ENCODE measurements around the gene KIF3A.

The KIF3A gene

GRCh38 chr5:132736853-132737833, at the start of gene KIF3A:
KIF3A (minus strand) TSS chr5:132737546; CDS start chr5:132737419, 127 bp downstream.
- peak; percentile 98 for DNase-seq (ENCODE audit: low read depth)

DNA sequence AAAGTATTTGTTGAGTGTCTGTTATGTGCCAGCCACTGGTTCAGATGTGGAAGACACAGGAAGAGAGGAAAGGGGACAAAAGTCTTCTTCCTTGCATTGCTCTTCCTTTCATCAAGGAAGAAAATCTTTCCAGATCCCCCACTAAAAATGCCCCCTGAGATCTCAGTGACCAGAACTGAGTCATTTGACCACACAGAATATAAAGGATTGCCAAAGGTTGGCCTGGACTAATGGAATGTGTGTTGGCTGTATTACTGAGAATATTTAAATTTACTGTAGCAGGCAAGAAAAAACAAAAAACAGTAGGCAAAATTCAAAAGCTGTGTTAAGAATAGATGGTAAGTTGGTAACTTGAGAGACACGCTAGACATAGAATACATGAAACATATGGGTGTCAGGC, 49.7 kb upstream of the KIF3A start:
- DNase-seq (ENCODE audit: low read depth): no peak

DNA sequence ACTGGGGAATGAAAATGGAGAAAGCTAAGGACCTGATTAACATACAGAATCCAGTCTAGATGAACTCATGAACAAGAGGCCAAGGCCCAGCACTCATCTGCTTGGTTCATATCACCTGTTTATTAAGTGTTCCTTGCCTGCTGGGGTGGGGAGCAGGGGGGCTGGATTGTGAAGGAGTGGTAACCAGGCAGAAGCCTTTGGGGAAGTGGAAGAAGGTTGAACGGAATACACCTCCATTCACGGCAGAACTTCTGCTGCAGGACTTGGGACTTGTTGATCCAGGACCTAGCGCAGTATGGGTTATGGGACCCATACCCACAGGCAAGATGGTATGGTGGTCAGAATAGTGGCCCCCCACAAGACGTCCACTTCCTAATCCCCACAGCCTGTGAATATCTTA, 48.5 kb upstream of the KIF3A start:
- no peak for DNase-seq (ENCODE audit: low read depth)

DNA sequence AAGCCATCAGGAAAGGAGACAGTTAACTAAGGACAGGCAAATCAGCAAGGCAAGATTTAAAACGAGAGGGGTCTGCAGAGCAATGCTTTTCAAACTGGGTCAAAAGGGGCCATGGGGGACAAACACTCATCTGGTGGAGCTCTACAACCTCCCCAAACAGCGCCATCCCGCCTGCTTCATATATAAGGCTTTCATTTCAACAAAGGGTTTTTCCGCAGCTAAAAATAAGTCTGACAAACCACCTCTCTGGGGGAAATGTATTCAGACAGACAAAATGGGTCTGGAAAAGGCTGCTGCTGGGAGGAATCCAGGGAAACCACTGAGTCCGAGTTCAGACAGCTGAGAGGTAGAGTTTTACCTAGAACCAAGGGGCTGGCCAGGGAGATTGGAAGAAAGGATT, 48.0 kb upstream of the KIF3A start:
- DNase-seq (ENCODE audit: low read depth): no peak

DNA sequence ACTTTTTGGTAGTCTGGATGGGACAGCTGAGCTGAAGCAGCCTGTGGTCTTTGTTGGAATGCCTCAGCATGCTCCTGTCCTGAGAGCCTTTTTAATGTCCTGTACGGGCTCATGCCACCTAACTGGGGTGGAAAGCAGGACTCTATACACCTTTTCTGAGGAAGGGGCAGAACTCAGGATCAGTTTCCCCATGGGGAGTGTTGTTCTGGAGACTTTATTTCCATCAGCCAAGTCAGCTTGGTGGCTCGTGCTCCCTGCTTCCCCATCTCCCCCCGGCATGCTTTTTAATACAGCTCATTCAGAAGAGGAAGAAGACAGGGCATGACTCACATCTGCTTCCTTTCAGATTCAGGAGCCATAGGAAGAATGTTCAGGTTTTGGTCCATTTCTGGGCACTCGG, 44.8 kb upstream of the KIF3A start:
- no peak for DNase-seq (ENCODE audit: low read depth)

DNA sequence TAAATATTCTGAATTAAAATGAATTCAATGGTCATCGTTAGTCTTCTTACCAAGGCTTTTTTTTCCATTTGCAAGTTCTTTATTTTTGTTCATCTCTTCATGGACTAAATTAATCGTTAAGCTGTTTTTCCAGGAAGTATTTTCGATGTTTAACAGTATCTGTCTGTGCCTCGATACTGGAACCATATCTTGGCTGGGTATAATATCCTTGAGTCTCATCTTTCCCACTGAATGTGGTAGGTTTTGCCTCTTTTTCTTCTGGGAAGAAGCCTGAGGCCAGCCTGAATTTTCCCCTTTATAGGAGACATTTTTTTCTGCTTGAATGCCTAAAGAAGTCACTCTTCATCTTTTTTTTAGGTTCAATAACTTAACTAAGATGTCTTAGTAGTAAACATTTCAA, 43.7 kb upstream of the KIF3A start:
- DNase-seq (ENCODE audit: low read depth): no peak

- no peak for DNase-seq (ENCODE audit: low read depth)
Observed at GRCh38 chr5:132780577-132780976, 43.2 kb upstream of the KIF3A start.

- DNase-seq (ENCODE audit: low read depth): no peak
Observed at GRCh38 chr5:132779961-132780360, 42.6 kb upstream of the KIF3A start.

- DNase-seq (ENCODE audit: low read depth): no peak
Observed at GRCh38 chr5:132778856-132779255, 41.5 kb upstream of the KIF3A start.

DNA sequence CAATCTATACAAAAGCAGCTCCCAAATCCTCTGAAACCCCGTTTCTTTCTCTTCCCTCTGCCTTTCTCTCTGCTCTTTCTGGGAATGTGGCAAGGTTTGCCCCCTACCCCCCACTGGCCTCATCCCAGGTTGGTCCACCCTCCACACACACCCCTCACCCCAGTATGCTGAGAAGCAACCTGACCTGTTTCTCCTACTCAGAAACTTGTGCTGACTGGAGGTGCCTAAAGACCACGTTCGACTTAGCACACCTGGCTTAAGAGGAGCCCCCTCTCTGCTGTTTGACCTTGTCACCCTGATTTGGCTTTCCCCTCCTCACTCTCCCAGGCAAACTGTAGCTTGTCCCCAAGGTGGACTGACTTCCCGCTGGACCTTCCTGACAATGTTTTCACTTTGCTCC, 40.8 kb upstream of the KIF3A start:
- no peak for DNase-seq (ENCODE audit: low read depth)

- peak; percentile 30 for DNase-seq (ENCODE audit: low read depth)
Observed at GRCh38 chr5:132777209-132778069, 40.1 kb upstream of the KIF3A start, which contains the start of gene SEPTIN8. SEPTIN8 (minus strand) TSS chr5:132777239; CDS start chr5:132777137, 102 bp downstream.

GRCh38 chr5:132776938-132777208, 39.5 kb upstream of the KIF3A start:
- DNase-seq (ENCODE audit: low read depth): no peak

GRCh38 chr5:132776131-132776937, 39.0 kb upstream of the KIF3A start:
- DNase-seq (ENCODE audit: low read depth): no peak

DNA sequence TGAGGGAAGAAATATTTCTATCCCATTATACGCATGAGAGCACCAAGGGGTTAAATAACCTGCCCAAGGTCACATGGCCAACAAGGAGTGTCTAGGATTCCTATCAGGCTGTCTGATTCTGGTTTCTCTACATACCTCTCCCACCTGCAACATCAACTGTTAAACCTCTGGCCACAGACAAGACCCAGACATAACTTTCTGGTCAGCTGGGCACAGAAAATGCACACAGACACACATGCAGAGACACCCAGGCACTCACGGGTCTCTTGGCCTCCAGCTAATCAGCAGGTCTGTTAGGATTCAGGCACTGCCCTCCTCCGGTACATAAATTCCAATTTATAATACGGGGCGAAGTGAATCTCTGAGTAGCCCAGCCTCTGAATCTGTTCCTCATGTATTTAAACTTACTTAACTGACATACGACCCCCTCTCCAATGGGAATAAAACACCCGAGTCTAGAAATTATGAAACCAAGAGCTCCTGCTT, 38.2 kb upstream of the KIF3A start:
- no peak for DNase-seq (ENCODE audit: low read depth)

- DNase-seq (ENCODE audit: low read depth): no peak
Observed at GRCh38 chr5:132774896-132775295, 37.5 kb upstream of the KIF3A start.

GRCh38 chr5:132774406-132774805, 37.1 kb upstream of the KIF3A start:
- DNase-seq (ENCODE audit: low read depth): no peak

GRCh38 chr5:132773601-132774355, 36.4 kb upstream of the KIF3A start:
- no peak for DNase-seq (ENCODE audit: low read depth)

GRCh38 chr5:132773114-132773513, 35.8 kb upstream of the KIF3A start:
- no peak for DNase-seq (ENCODE audit: low read depth)

DNA sequence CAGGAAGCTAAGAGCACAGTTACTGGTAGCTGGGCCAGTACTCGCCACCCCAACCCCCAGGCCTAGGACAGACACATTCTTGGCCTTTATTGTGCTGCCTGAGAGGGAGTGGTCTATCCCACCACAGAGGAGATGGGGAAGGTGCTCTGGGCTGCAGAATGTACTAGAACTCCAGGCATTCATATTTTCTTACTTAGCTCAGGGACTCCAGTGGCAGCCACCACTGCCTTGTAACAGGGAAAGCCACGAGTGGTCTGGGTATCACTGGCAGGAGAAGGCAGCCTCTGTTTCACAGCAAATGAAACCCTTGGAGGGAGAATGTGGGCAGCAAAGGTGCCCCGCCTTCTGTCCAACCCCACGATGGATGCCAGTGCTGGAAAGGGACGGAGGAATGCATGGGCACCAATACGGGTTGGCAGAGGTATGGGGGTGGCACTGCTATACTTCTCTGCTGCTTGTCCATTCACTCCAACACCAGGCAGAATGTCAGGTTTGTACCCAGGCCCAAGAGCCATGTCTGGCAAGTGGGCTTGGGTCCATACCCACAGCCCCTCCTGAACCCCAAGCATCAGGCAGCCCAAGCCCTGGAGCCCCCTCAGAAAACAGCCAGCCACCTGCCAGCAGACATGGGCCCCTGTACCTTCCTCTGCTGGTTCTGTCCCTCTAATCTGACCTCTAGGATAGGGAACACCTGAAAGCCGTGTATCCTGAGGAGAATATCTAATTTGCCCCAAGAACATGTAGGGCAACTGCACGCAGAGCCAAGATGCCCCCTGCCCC, 35.1 kb upstream of the KIF3A start:
- no peak for DNase-seq (ENCODE audit: low read depth)

DNA sequence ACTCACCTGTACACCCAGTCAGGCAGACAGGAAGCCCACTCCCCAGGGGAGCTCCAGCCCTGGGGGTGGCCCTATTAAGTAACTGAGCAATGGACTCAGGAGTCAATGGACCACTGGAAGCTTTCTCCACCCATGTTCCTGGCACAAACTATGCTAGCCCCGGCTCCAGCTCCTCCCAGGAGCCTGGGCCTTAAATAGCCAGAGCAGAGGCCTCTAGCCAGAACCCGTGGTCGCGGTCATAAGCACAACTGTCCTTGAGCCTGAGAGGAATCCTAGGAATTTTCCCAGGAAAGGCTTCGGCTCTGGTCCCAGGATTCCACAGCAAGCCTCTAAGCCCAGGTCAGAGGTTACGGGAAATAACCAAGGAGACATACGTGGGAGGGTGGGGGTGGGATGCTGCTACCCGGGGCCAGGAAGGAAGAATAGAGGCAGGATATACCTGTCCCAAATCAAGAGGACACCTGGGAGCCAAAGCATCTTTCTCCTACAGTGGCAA, 34.2 kb upstream of the KIF3A start:
- no peak for DNase-seq (ENCODE audit: low read depth)
